GM12891 (cell line): ENCODE results near the gene KIF20B.

Source experiments
- PAX5 ChIP-seq: IDR thresholded peaks from 2 replicates; pipeline ENCODE4 v1.6.1; 2011; ENCODE audit warnings: low read length, moderate library complexity, mild to moderate bottlenecking; ENCODE audit not compliant: insufficient read depth, severe bottlenecking
- POLR2A ChIP-seq: IDR thresholded peaks from 2 replicates; pipeline ENCODE4 v1.6.1; 2011; ENCODE audit warnings: low read depth, low read length, control low read depth
- POLR2AphosphoS5 ChIP-seq: IDR thresholded peaks from 2 replicates; pipeline ENCODE4 v1.6.1; 2011; ENCODE audit warnings: low read depth, low read length, control low read depth

DNA sequence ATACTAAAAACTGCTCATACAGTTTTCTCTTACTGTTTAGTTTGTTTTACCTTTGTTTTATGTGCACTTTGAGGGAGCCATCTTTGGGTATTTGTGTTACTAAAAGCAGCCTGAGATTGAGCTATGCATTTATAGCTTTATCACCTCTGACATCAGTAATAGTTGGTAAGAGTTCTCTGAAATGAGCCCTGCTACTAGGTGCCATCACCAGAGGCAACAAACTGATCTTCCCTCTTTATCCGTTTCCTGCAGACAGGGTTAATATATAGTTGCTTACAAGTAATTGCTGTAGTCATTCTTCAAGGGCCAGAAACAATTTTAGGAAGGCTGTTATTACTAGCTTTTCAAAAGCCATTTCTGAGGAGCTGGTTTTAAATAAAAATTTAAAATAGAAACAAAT is 49.1 kb downstream of the KIF20B start:
- TF ChIP-seq POLR2A (no peak), POLR2AphosphoS5 (no peak), PAX5 (no peak)
